Osteocyte (in vitro differentiated cells): ENCODE measurements around the gene KLK3. TPM values are rescaled to one million over a fixed set of nuclear protein-coding genes. Genes with fewer than 3 reads are reported as not detected.

ENCODE experiments used
- DNase-seq: peaks from one replicate; pipeline ENCODE4 v3.0.0; 2021; ENCODE audit warnings: mixed read lengths; ENCODE audit not compliant: unreplicated experiment; ENCODE audit errors: extremely low spot score
- H3K27ac Mint-ChIP-seq: one replicate; pipeline ENCODE4 v1.8.0; 2021; ENCODE audit warnings: mild to moderate bottlenecking, mixed read lengths; ENCODE audit not compliant: unreplicated experiment
- H3K27me3 Mint-ChIP-seq: one replicate; pipeline ENCODE4 v1.8.0; 2021; ENCODE audit warnings: mixed read lengths; ENCODE audit not compliant: unreplicated experiment
- H3K36me3 Mint-ChIP-seq: one replicate; pipeline ENCODE4 v1.8.0; 2021; ENCODE audit warnings: mixed read lengths; ENCODE audit not compliant: unreplicated experiment
- H3K4me1 Mint-ChIP-seq: one replicate; pipeline ENCODE4 v1.8.0; 2021; ENCODE audit warnings: mixed read lengths; ENCODE audit not compliant: unreplicated experiment
- H3K4me3 Mint-ChIP-seq: one replicate; pipeline ENCODE4 v1.8.0; 2021; ENCODE audit warnings: mild to moderate bottlenecking, moderate library complexity, mixed read lengths; ENCODE audit not compliant: unreplicated experiment
- H3K9me3 Mint-ChIP-seq: one replicate; pipeline ENCODE4 v1.8.0; 2021; ENCODE audit warnings: mixed read lengths; ENCODE audit not compliant: unreplicated experiment
- total RNA-seq: library from RNA; stranded (reverse); gene quantifications from 2 replicates; pipeline ENCODE4 v1.2.1, GENCODE V29; 2021
- TF ChIP-seq, protein P1 (sequence below): fragments of 200-600 bp; sonication (generic); IDR thresholded peaks from 2 replicates; pipeline ENCODE4 v1.5.0; 2021; ENCODE audit warnings: antibody characterized with exemption, mild to moderate bottlenecking, moderate library complexity

KLK3 gene
- total RNA-seq, 1 donor from 2014 or later, result not detected

DNA sequence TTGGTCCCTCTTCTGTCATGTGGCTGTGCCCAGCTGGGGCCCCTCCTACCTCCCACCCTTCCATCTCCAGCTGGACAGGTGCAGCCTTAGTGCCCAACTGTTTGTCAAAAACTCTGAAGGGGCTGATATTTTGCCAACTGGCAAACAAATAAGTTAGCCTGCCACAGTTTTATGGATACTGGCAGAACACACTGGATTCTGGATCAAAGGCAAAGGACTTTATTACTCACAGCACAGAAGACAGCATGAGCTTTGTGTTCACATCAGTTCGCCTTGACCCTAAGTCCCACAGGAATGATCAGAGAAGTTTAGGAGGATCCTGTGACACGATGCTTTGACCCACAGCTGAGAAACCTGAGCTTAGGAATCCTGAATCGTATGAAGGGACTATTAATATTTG lies 34.9 kb downstream of the KLK3 start:
- no peaks in the 10 kb centered on the region for H3K9me3 Mint-ChIP-seq
- H3K4me3 Mint-ChIP-seq, result no peak overlapping the region
- no peaks in the 10 kb centered on the region for H3K4me1 Mint-ChIP-seq
- no peak overlapping the region for H3K27ac Mint-ChIP-seq
- TF ChIP-seq, protein P1, sequence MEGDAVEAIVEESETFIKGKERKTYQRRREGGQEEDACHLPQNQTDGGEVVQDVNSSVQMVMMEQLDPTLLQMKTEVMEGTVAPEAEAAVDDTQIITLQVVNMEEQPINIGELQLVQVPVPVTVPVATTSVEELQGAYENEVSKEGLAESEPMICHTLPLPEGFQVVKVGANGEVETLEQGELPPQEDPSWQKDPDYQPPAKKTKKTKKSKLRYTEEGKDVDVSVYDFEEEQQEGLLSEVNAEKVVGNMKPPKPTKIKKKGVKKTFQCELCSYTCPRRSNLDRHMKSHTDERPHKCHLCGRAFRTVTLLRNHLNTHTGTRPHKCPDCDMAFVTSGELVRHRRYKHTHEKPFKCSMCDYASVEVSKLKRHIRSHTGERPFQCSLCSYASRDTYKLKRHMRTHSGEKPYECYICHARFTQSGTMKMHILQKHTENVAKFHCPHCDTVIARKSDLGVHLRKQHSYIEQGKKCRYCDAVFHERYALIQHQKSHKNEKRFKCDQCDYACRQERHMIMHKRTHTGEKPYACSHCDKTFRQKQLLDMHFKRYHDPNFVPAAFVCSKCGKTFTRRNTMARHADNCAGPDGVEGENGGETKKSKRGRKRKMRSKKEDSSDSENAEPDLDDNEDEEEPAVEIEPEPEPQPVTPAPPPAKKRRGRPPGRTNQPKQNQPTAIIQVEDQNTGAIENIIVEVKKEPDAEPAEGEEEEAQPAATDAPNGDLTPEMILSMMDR, result no peak
- H3K36me3 Mint-ChIP-seq, result no peaks in the 10 kb centered on the region
- DNase-seq, result no peak
- H3K27me3 Mint-ChIP-seq, result no peaks in the 10 kb centered on the region

- Mint-ChIP-seq H3K9me3 (no peaks in the 10 kb centered on the region), H3K27me3 (no peaks in the 10 kb centered on the region), H3K36me3 (no peaks in the 10 kb centered on the region), H3K4me3 (no peak overlapping the region), H3K27ac (no peak overlapping the region), H3K4me1 (no peaks in the 10 kb centered on the region)
- DNase-seq, result no peak
- TF ChIP-seq, protein P1, result no peak
These were observed 35.9 kb downstream of the KLK3 start for GRCh38 chr19:50890422-50891252.

DNA sequence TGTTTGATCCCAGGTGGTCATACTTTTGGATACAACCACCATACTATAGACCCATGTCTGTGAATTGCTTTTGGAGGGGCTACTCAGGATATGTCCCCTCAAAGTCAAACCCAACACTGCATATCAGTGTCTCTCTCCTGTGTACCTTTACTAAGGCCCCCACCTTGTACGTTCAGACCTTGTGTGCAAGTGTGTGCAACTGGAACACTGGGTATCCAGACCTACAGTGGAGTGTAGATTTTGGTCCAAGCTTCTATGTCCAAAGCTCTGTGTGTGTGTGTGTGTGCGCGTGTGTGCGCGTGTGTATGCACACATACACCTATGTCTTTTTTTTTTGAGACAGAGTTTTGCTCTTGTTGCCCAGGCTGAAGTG lies 36.5 kb downstream of the KLK3 start:
- TF ChIP-seq, protein P1, result no peak
- Mint-ChIP-seq H3K27me3 (no peaks in the 10 kb centered on the region), H3K4me1 (no peaks in the 10 kb centered on the region), H3K36me3 (no peaks in the 10 kb centered on the region), H3K9me3 (no peaks in the 10 kb centered on the region), H3K4me3 (no peak overlapping the region), H3K27ac (no peak overlapping the region)
- no peak for DNase-seq

GRCh38 chr19:50893047-50893736 lies 38.5 kb downstream of the KLK3 start:
- Mint-ChIP-seq H3K27ac (no peak overlapping the region), H3K4me3 (no peak overlapping the region), H3K27me3 (no peaks in the 10 kb centered on the region), H3K36me3 (no peaks in the 10 kb centered on the region), H3K4me1 (no peaks in the 10 kb centered on the region), H3K9me3 (no peaks in the 10 kb centered on the region)
- no peak for DNase-seq
- TF ChIP-seq, protein P1, result no peak
